Raji (cell line): ENCODE data around the gene EFL1.

Source experiments
- POLR2A ChIP-seq: IDR thresholded peaks from 2 replicates; pipeline ENCODE4 v1.6.1; 2011; ENCODE audit warnings: low read depth, low read length, control low read depth; ENCODE audit not compliant: insufficient read depth

EFL1 gene

GRCh38 chr15:82093325-82093724 lies 169.2 kb downstream of the EFL1 start:
- TF ChIP-seq POLR2A, result no peak

GRCh38 chr15:82091636-82092140 lies 170.8 kb downstream of the EFL1 start:
- TF ChIP-seq POLR2A, result no peak

GRCh38 chr15:82086243-82086995 lies 176.1 kb downstream of the EFL1 start:
- TF ChIP-seq POLR2A, result no peak

GRCh38 chr15:82081914-82082762 lies 180.4 kb downstream of the EFL1 start:
- TF ChIP-seq POLR2A, result no peak

GRCh38 chr15:82080774-82081173 lies 181.8 kb downstream of the EFL1 start:
- TF ChIP-seq POLR2A, result no peak
